Suppressor macrophage (primary cell): Measurements from ENCODE around the gene ZNF724.
"Not testable (repeated sequence)": the region's sequence is repeated elsewhere in the genome, so short reads cannot be mapped to it uniquely, and the experiment has no call there.

Experiments used
- DNase-seq, 4 experiments: peaks; one replicate each; pipeline ENCODE4 v3.0.0-alpha.2; 2020 to 2022
- total RNA-seq, 17 experiments: gene quantifications; one replicate each; lab custom pipeline; 2026; ENCODE audit warnings: mixed read lengths in 6 of 17, inconsistent platforms in 3 of 17; lab: John Stamatoyannopoulos, UW

ZNF724 gene
- total RNA-seq, result 0.58 to 5.9 (median 2.2) reads per million in 17 experiments

- peak; percentile 95 to 97 (median 96) for DNase-seq
Measured at GRCh38 chr19:23249911-23250649, at the start of gene ZNF724. Gene ZNF724 (minus strand): TSS chr19:23250394. CDS start chr19:23250242, 152 bp downstream.

- no peak for DNase-seq
Measured at GRCh38 chr19:23294141-23294540, 43.9 kb upstream of the ZNF724 start.

GRCh38 chr19:23289966-23290365 lies 39.8 kb upstream of the ZNF724 start:
- not testable (repeated sequence) for DNase-seq

- DNase-seq, result no peak
Measured at GRCh38 chr19:23287620-23288019, 37.4 kb upstream of the ZNF724 start.

GRCh38 chr19:23286477-23286876 lies 36.3 kb upstream of the ZNF724 start:
- no peak for DNase-seq

GRCh38 chr19:23285948-23286347 lies 35.8 kb upstream of the ZNF724 start:
- no peak for DNase-seq

GRCh38 chr19:23285326-23285725 lies 35.1 kb upstream of the ZNF724 start:
- not testable (repeated sequence) for DNase-seq

GRCh38 chr19:23283925-23284324 lies 33.7 kb upstream of the ZNF724 start:
- peak; percentile 35 to 64 (median 50) for DNase-seq

GRCh38 chr19:23281663-23282276 lies 31.6 kb upstream of the ZNF724 start:
- no peak for DNase-seq

- not testable (repeated sequence) for DNase-seq
Measured at GRCh38 chr19:23278118-23278517, 27.9 kb upstream of the ZNF724 start.

GRCh38 chr19:23273590-23274412 lies 23.6 kb upstream of the ZNF724 start:
- peak; percentile 86 to 93 (median 90) for DNase-seq

GRCh38 chr19:23273022-23273589 lies 22.9 kb upstream of the ZNF724 start:
- peak in 2 of 4 experiments; percentile 6 to 8 for DNase-seq

- DNase-seq, result peak; percentile 47 to 74 (median 52)
Measured at GRCh38 chr19:23263870-23264590, 13.8 kb upstream of the ZNF724 start.

- DNase-seq, result no peak
Measured at GRCh38 chr19:23263396-23263795, 13.2 kb upstream of the ZNF724 start.

GRCh38 chr19:23262920-23263319 lies 12.7 kb upstream of the ZNF724 start:
- DNase-seq, result no peak

GRCh38 chr19:23261496-23262020 lies 11.4 kb upstream of the ZNF724 start:
- no peak for DNase-seq

GRCh38 chr19:23260956-23261355 lies 10.8 kb upstream of the ZNF724 start:
- no peak for DNase-seq

GRCh38 chr19:23259961-23260360 lies 9.8 kb upstream of the ZNF724 start:
- no peak for DNase-seq

- DNase-seq, result no peak
Measured at GRCh38 chr19:23255700-23256099, 5.5 kb upstream of the ZNF724 start.

- DNase-seq, result peak in 1 of 4 experiments; percentile 8
Measured at GRCh38 chr19:23254141-23254910, 4.1 kb upstream of the ZNF724 start.

GRCh38 chr19:23253256-23253655 lies 3.1 kb upstream of the ZNF724 start:
- not testable (repeated sequence) for DNase-seq
